ENCODE data around the gene TEX10. TPM values are rescaled to one million over a fixed set of nuclear protein-coding genes. Genes with fewer than 3 reads are reported as not detected.

The TEX10 gene
- total and polyA plus RNA-seq, 9 of the 15 experiments (the other 6 are each of a cell fraction or from before 2014, with no cell fraction given): 27.8 to 60.0 (median 47.9) TPM

DNA sequence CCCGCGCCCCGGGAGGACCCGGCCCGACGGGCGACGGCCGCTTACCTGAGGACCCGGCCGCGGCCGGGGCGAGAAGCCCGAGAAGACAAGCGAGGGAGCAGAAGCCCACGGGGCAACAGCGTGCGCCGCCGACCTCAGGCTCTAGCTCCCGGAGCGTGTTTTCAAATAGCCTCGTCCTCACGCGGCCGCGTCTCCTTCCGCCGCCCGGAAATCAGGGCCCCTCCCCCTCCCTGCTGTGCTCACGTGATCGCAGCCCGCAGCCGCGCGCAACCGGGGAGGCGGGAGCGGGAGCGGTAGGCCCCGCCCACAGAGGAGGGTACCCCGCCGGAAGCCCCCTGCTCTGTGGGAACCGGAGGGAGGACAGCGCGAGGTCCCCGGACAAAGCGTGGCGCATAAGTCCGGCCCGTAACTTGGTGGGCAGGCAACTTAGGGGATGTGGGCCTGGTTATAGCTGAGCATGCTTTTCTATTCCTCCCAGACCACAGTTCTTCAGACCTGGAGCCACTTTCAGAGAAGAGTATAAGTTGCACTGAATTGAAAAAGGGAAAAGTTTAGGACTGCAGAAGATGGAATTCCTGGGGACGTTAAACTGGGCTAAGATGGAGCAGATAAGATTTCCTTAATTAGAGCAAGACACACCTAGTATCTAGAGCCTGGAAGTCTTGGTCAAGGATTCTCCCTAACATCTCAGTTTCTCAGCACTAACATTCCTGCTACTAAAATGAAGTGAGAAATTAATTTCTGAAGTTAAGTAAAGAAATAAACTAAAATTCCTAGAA, at the start of gene TEX10 (continued):
- no peak for TF ChIP-seq ZNF407 (IDR thresholded peaks at IDR 0.05; ENCODE audit: low read depth)
- TF ChIP-seq GTF3C2 (IDR thresholded peaks at IDR 0.05; ENCODE audit: borderline replicate concordance, extremely low read depth, insufficient read length): no peak
- peak; percentile 97 for TF ChIP-seq TOE1 (IDR thresholded peaks at IDR 0.05; ENCODE audit: borderline replicate concordance)
- no peak for TF ChIP-seq TOE1 (CRISPR knock-in tag; IDR thresholded peaks at IDR 0.05; ENCODE audit: borderline replicate concordance, low read depth)
- TF ChIP-seq NFRKB (IDR thresholded peaks at IDR 0.05; ENCODE audit: low read depth): no peak
- TF ChIP-seq ARHGAP35 (IDR thresholded peaks at IDR 0.05; ENCODE audit: partially characterized antibody): no peak
- TF ChIP-seq, protein P1, sequence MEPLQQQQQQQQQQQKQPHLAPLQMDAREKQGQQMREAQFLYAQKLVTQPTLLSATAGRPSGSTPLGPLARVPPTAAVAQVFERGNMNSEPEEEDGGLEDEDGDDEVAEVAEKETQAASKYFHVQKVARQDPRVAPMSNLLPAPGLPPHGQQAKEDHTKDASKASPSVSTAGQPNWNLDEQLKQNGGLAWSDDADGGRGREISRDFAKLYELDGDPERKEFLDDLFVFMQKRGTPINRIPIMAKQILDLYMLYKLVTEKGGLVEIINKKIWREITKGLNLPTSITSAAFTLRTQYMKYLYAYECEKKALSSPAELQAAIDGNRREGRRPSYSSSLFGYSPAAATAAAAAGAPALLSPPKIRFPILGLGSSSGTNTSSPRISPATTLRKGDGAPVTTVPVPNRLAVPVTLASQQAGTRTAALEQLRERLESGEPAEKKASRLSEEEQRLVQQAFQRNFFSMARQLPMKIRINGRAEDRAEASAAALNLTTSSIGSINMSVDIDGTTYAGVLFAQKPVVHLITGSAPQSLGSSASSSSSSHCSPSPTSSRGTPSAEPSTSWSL (CRISPR knock-in tag; IDR thresholded peaks at IDR 0.05; ENCODE audit: borderline replicate concordance): no peak
- TF ChIP-seq COPS2 (conservative IDR thresholded peaks at IDR 0.05): no peak
- TF ChIP-seq TCF3 (CRISPR knock-in tag; IDR thresholded peaks at IDR 0.05): no peak
- no peak for TF ChIP-seq SETDB1 (IDR thresholded peaks at IDR 0.05; ENCODE audit: low read length)
- TF ChIP-seq ZBTB33 (CRISPR knock-in tag; IDR thresholded peaks at IDR 0.05): peak; percentile 80; the same call in 1 of the 2 replicates
- no peak for TF ChIP-seq ZEB2 (IDR thresholded peaks at IDR 0.05)
- TF ChIP-seq ZNF583 (CRISPR knock-in tag; IDR thresholded peaks at IDR 0.05): no peak
